ENCODE data around the gene GOLGA7B. TPM values are rescaled to one million over a fixed set of nuclear protein-coding genes. Genes with fewer than 3 reads are reported as not detected.

The GOLGA7B gene
- polyA plus RNA-seq, 1 experiment: not detected

DNA sequence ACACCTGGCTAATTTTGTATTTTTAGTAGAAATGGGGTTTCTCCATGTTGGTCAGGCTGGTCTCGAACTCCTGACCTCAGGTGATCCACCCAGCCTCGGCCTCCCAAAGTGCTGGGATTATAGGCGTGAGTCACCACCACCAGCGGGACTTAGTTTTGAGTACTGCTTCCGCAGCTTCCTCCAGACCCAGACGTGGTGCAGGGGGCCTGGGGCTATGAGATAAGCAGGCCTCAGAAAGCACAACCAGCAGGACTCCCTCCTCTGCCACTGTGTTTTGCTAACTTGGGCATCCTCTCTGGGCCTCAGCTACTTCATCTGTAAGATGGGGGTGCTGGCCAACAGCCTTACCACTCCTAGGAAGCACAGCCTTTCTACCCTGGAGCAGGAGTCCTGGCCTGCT is 37.8 kb downstream of the GOLGA7B start:
- no peaks in the 10 kb centered on the region; the same call in 1 of the 2 replicates for H3K9me3 ChIP-seq (ENCODE audit: control insufficient read depth, insufficient read depth, low read length)
- POLR2A ChIA-PET: interaction anchor here (0.7 kb wide), 1 partner anchor 693 kb away, joined by 3 read pairs; no protein-coding TSS in a partner anchor

DNA sequence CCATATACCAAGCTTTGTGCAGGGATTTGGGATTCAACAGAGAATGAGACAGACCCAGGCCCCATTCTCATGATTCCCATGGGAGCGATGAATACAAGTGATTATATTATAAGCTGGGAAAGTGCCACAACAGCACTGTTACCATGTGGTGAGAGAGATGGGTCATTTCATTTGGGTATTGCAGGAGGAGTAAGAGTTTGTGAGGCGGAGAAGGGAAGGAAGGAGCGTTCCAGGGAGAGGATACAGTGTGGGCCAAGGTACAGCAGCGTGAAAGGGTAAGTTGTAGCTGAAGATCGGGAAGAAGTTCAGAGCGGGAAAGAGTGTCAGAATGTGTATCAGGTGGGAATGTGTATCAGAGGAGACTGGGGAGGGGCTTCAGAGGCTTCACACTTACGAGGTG is 38.5 kb downstream of the GOLGA7B start:
- TF ChIP-seq, protein P1, sequence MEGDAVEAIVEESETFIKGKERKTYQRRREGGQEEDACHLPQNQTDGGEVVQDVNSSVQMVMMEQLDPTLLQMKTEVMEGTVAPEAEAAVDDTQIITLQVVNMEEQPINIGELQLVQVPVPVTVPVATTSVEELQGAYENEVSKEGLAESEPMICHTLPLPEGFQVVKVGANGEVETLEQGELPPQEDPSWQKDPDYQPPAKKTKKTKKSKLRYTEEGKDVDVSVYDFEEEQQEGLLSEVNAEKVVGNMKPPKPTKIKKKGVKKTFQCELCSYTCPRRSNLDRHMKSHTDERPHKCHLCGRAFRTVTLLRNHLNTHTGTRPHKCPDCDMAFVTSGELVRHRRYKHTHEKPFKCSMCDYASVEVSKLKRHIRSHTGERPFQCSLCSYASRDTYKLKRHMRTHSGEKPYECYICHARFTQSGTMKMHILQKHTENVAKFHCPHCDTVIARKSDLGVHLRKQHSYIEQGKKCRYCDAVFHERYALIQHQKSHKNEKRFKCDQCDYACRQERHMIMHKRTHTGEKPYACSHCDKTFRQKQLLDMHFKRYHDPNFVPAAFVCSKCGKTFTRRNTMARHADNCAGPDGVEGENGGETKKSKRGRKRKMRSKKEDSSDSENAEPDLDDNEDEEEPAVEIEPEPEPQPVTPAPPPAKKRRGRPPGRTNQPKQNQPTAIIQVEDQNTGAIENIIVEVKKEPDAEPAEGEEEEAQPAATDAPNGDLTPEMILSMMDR (IDR thresholded peaks at IDR 0.05; ENCODE audit: low read depth, low read length): no peak
- Histone ChIP-seq H3K27ac (ENCODE audit: low read depth, low read length) (no peak overlapping the region), H3K9me3 (ENCODE audit: control insufficient read depth, insufficient read depth, low read length) (no peaks in the 10 kb centered on the region; the same call in 1 of the 2 replicates), H3K27me3 (ENCODE audit: control insufficient read depth, insufficient read depth, low read length) (peaks cover 5% of the 10 kb centered on the region), H3K4me3 (ENCODE audit: low read depth, low read length) (no peak overlapping the region)
- ChIA-PET CTCF (no interaction called here), POLR2A (no interaction called here)
- DNase-seq (ENCODE audit: low read depth, low spot score): no peak

More for the DNA sequence above, 37.8 kb downstream of the GOLGA7B start:
- CTCF ChIA-PET: no interaction called here
- no peak overlapping the region for H3K4me3 ChIP-seq (ENCODE audit: low read depth, low read length)
- no peak for DNase-seq (ENCODE audit: low read depth, low spot score)
- peaks cover 5% of the 10 kb centered on the region for H3K27me3 ChIP-seq (ENCODE audit: control insufficient read depth, insufficient read depth, low read length)
- H3K27ac ChIP-seq (ENCODE audit: low read depth, low read length): no peak overlapping the region
- TF ChIP-seq, protein P1 (IDR thresholded peaks at IDR 0.05; ENCODE audit: low read depth, low read length): no peak

GRCh38 chr10:97888641-97889262 is 39.1 kb downstream of the GOLGA7B start:
- TF ChIP-seq, protein P1 (IDR thresholded peaks at IDR 0.05; ENCODE audit: low read depth, low read length): no peak
- POLR2A ChIA-PET: no interaction called here

DNA sequence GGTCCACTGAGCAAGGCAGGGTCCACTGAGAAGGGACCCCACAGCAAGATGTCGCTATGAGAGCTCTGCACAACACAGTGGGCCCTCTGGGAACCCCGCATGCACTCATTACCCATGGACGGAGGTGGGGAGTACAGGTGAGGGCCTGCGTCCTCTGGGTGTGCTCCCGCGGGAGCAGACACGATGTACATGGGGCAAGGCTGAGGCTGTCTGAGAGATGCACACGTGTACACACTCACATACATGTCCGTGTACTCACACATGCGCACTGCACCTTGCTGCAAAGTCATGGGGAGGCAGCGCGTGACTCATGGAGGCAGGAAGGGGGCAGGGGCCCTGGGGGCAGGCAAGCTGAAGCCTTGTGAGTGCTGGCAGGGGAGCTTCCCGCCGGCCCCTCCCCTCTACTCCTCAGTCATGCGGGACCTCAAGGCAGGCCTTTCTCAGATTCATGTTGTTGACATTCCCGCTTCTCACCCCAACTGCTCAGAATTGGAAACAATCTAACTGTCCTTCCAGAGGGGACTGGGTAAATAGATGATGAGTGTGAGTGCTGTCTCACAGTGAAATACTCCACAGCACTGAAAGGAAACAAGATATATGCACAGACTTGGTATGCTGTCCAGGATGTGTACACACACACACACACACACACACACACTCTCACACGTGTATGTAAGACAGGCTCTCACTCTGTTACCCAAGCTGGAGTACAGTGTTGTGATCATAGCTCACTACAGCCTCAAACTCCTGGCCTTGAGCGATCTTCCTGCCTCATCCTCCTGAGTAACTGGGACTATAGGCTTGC is 40.0 kb downstream of the GOLGA7B start:
- TF ChIP-seq, protein P1 (IDR thresholded peaks at IDR 0.05; ENCODE audit: low read depth, low read length): no peak
- H3K9me3 ChIP-seq (ENCODE audit: control insufficient read depth, insufficient read depth, low read length): no peaks in the 10 kb centered on the region; the same call in 1 of the 2 replicates
- DNase-seq (ENCODE audit: low read depth, low spot score): no peak
- ChIA-PET CTCF (no interaction called here), POLR2A (no interaction called here)
- H3K27me3 ChIP-seq (ENCODE audit: control insufficient read depth, insufficient read depth, low read length): peaks cover 5% of the 10 kb centered on the region
- no peak overlapping the region for H3K27ac ChIP-seq (ENCODE audit: low read depth, low read length)
- H3K4me3 ChIP-seq (ENCODE audit: low read depth, low read length): no peak overlapping the region

More at GRCh38 chr10:97888641-97889262, 39.1 kb downstream of the GOLGA7B start:
- CTCF ChIA-PET: no interaction called here
- H3K9me3 ChIP-seq (ENCODE audit: control insufficient read depth, insufficient read depth, low read length): no peaks in the 10 kb centered on the region; the same call in 1 of the 2 replicates
- H3K27me3 ChIP-seq (ENCODE audit: control insufficient read depth, insufficient read depth, low read length): peaks cover 5% of the 10 kb centered on the region
- no peak overlapping the region for H3K27ac ChIP-seq (ENCODE audit: low read depth, low read length)
- DNase-seq (ENCODE audit: low read depth, low spot score): no peak
- H3K4me3 ChIP-seq (ENCODE audit: low read depth, low read length): no peak overlapping the region

All from AG04450 (cell line).